GM23248 (cell line): ENCODE results near the gene MST1. TPM values are rescaled to one million over a fixed set of nuclear protein-coding genes. Genes with fewer than 3 reads are reported as not detected.

Experiments used
- DNase-seq: peaks from one replicate; pipeline ENCODE4 v3.0.0-alpha.2; 2015
- H2AFZ ChIP-seq: fragments of 200-600 bp; sonication (generic); 2 replicates; pipeline ENCODE4 v1.6.1; 2016; ENCODE audit warnings: antibody characterized with exemption
- H3F3A ChIP-seq: fragments of 200-600 bp; sonication (generic); 2 replicates; pipeline ENCODE4 v1.6.1; 2016; ENCODE audit warnings: mild to moderate bottlenecking, antibody characterized with exemption, mixed run types; ENCODE audit not compliant: insufficient read depth
- H3K27ac ChIP-seq: fragments of 200-600 bp; sonication (generic); 2 replicates; pipeline ENCODE4 v1.5.1; 2016; ENCODE audit warnings: mild to moderate bottlenecking
- H3K27me3 ChIP-seq: fragments of 200-600 bp; sonication (generic); replicated peaks from 2 replicates; pipeline ENCODE4 v1.6.1; 2016; ENCODE audit warnings: mild to moderate bottlenecking; ENCODE audit not compliant: insufficient read depth
- H3K36me3 ChIP-seq: fragments of 200-600 bp; sonication (generic); 2 replicates; pipeline ENCODE4 v1.6.1; 2016; ENCODE audit warnings: low read depth, mild to moderate bottlenecking
- H3K4me1 ChIP-seq: fragments of 200-600 bp; sonication (generic); 2 replicates; pipeline ENCODE4 v1.6.1; 2016; ENCODE audit warnings: mild to moderate bottlenecking; ENCODE audit not compliant: insufficient read depth
- H3K4me2 ChIP-seq: fragments of 200-600 bp; sonication (generic); one replicate; pipeline ENCODE4 v1.6.1; 2016; ENCODE audit warnings: mild to moderate bottlenecking; ENCODE audit not compliant: unreplicated experiment
- H3K4me3 ChIP-seq: fragments of 200-600 bp; sonication (generic); 2 replicates; pipeline ENCODE4 v1.5.1; 2016; ENCODE audit warnings: mild to moderate bottlenecking
- H3K79me2 ChIP-seq: fragments of 200-600 bp; sonication (generic); 2 replicates; pipeline ENCODE4 v1.6.1; 2016; ENCODE audit warnings: mild to moderate bottlenecking; ENCODE audit not compliant: insufficient read depth
- H3K9ac ChIP-seq: fragments of 200-600 bp; sonication (generic); 2 replicates; pipeline ENCODE4 v1.6.1; 2016; ENCODE audit warnings: mild to moderate bottlenecking
- H3K9me2 ChIP-seq: fragments of 200-600 bp; sonication (generic); 2 replicates; pipeline ENCODE4 v1.6.1; 2016; ENCODE audit warnings: mixed run types, mild to moderate bottlenecking, moderate library complexity; ENCODE audit not compliant: insufficient read depth
- H3K9me3 ChIP-seq: fragments of 200-600 bp; sonication (generic); one replicate; pipeline ENCODE4 v1.6.1; 2017; ENCODE audit warnings: low read depth
- H4K20me1 ChIP-seq: fragments of 200-600 bp; sonication (generic); 2 replicates; pipeline ENCODE4 v1.6.0; 2016; ENCODE audit not compliant: insufficient read depth
- EZH2 ChIP-seq: fragments of 200-600 bp; sonication (generic); IDR thresholded peaks from 2 replicates; pipeline ENCODE4 v1.6.1; 2018; ENCODE audit warnings: antibody characterized with exemption, mild to moderate bottlenecking; ENCODE audit not compliant: insufficient read depth, poor library complexity, severe bottlenecking
- EZH2phosphoT487 ChIP-seq: fragments of 200-600 bp; sonication (generic); IDR thresholded peaks from 2 replicates; pipeline ENCODE4 v1.6.1; 2018; ENCODE audit warnings: antibody characterized with exemption, moderate library complexity, mild to moderate bottlenecking, low read depth; ENCODE audit not compliant: insufficient read depth
- WGBS, 2 experiments: methylation state at CpG; one replicate each; pipeline ENCODE4 v1.1.6; 2015 to 2017; ENCODE audit warnings: low lambda C conversion rate in 2 of 2, low coverage in 1 of 2; ENCODE audit errors: missing lambda C conversion rate in 2 of 2; 5-methylcytosine and 5-hydroxymethylcytosine counted together
- in situ Hi-C: fragments of 300-500 bp; cut with MboI; formaldehyde crosslinking; loops from 2 replicates; pipeline ENCODE4 v1.15.0; 2020
- polyA plus RNA-seq: library from polyadenylated mRNA; unstranded; fragments of >200 nt; fragmentation: Nextera tagmentation; extraction: Ambion mirVana; gene quantifications from 2 replicates; pipeline ENCODE4 v1.2.1, GENCODE V29; 2016
- total RNA-seq: library from RNA; depleted of rRNA; stranded (reverse); fragments of >200 nt; shearing (Covaris generic); gene quantifications from 2 replicates; pipeline ENCODE4 v1.2.3, GENCODE V29; 2014

Gene MST1
- total and polyA plus RNA-seq, 2 experiments from 2014 or later: 3.0 to 6.4 TPM

GRCh38 chr3:49649576-49649975 lies 39.7 kb downstream of the MST1 start:
- no peaks in the 10 kb centered on the region for H3K36me3 ChIP-seq
- no peaks in the 10 kb centered on the region for H3K9me2 ChIP-seq
- no peak overlapping the region for H3K4me3 ChIP-seq
- H3K9ac ChIP-seq: no peak overlapping the region
- no peak overlapping the region for H3K27ac ChIP-seq
- H3K4me2 ChIP-seq: no peak overlapping the region
- in situ Hi-C loops: no loop called here
- TF ChIP-seq EZH2phosphoT487: no peak
- no peak for TF ChIP-seq EZH2
- H3K27me3 ChIP-seq: 0 out of 2 replicates have a peak, but pooled peaks cover 3% of the 10 kb centered on the region
- H3K4me1 ChIP-seq: no peaks in the 10 kb centered on the region
- H3K79me2 ChIP-seq: no peaks in the 10 kb centered on the region
- WGBS, 2 experiments: 71 to 82% methylated on average over 1 of the region's 1 CpG
- no peaks in the 10 kb centered on the region for H4K20me1 ChIP-seq
- no peak for DNase-seq
- H3K9me3 ChIP-seq: no peaks in the 10 kb centered on the region
- H3F3A ChIP-seq: no peaks in the 10 kb centered on the region
- no peak overlapping the region for H2AFZ ChIP-seq

- no peak for DNase-seq
- no peaks in the 10 kb centered on the region for H3K36me3 ChIP-seq
- H3K79me2 ChIP-seq: no peaks in the 10 kb centered on the region
- H3K27me3 ChIP-seq: 0 out of 2 replicates have a peak, but pooled peaks cover 3% of the 10 kb centered on the region
- no peaks in the 10 kb centered on the region for H3K4me1 ChIP-seq
- no peaks in the 10 kb centered on the region for H3K9me2 ChIP-seq
- TF ChIP-seq EZH2phosphoT487: no peak
- no peak for TF ChIP-seq EZH2
- no peaks in the 10 kb centered on the region for H3F3A ChIP-seq
- no peak overlapping the region for H3K4me3 ChIP-seq
- no peaks in the 10 kb centered on the region for H4K20me1 ChIP-seq
- in situ Hi-C loops: no loop called here
- no peak overlapping the region for H3K27ac ChIP-seq
- no peak overlapping the region for H2AFZ ChIP-seq
- no peak overlapping the region for H3K9ac ChIP-seq
- no peak overlapping the region for H3K4me2 ChIP-seq
- 25 to 28% methylated on average over 3 of the region's 3 CpGs for WGBS, 2 experiments
- no peaks in the 10 kb centered on the region for H3K9me3 ChIP-seq
These were observed 40.8 kb downstream of the MST1 start for GRCh38 chr3:49648354-49649019.

GRCh38 chr3:49647741-49648140 lies 41.5 kb downstream of the MST1 start:
- Histone ChIP-seq H3K36me3 (no peaks in the 10 kb centered on the region), H3K9me3 (no peaks in the 10 kb centered on the region), H3K9me2 (no peaks in the 10 kb centered on the region), H3K27me3 (0 out of 2 replicates have a peak, but pooled peaks cover 3% of the 10 kb centered on the region), H3K9ac (no peak overlapping the region), H3K79me2 (no peaks in the 10 kb centered on the region), H3K4me1 (no peaks in the 10 kb centered on the region), H3K27ac (no peak overlapping the region), H3F3A (no peaks in the 10 kb centered on the region), H2AFZ (no peak overlapping the region), H3K4me2 (no peak overlapping the region), H4K20me1 (no peaks in the 10 kb centered on the region), H3K4me3 (no peak overlapping the region)
- no peak for TF ChIP-seq EZH2phosphoT487
- no peak for TF ChIP-seq EZH2
- no peak for DNase-seq
- in situ Hi-C loops: no loop called here
- 38 to 44% methylated on average over 2 of the region's 2 CpGs for WGBS, 2 experiments

- Histone ChIP-seq H4K20me1 (no peaks in the 10 kb centered on the region), H3K4me2 (no peak overlapping the region), H3K79me2 (no peaks in the 10 kb centered on the region), H3K9ac (no peak overlapping the region), H3K9me2 (no peaks in the 10 kb centered on the region), H3K27me3 (0 out of 2 replicates have a peak, but pooled peaks cover 3% of the 10 kb centered on the region), H3F3A (no peaks in the 10 kb centered on the region), H3K4me3 (no peak overlapping the region), H2AFZ (no peak overlapping the region), H3K36me3 (no peaks in the 10 kb centered on the region), H3K27ac (no peak overlapping the region), H3K4me1 (no peaks in the 10 kb centered on the region), H3K9me3 (no peaks in the 10 kb centered on the region)
- in situ Hi-C loops: no loop called here
- DNase-seq: no peak
- 71 to 77% methylated on average over 3 of the region's 3 CpGs for WGBS, 2 experiments
- TF ChIP-seq EZH2: no peak
- no peak for TF ChIP-seq EZH2phosphoT487
These were observed 43.0 kb downstream of the MST1 start for GRCh38 chr3:49646236-49646635.
